ENCODE results near the gene FRMD8.

Gene FRMD8

DNA sequence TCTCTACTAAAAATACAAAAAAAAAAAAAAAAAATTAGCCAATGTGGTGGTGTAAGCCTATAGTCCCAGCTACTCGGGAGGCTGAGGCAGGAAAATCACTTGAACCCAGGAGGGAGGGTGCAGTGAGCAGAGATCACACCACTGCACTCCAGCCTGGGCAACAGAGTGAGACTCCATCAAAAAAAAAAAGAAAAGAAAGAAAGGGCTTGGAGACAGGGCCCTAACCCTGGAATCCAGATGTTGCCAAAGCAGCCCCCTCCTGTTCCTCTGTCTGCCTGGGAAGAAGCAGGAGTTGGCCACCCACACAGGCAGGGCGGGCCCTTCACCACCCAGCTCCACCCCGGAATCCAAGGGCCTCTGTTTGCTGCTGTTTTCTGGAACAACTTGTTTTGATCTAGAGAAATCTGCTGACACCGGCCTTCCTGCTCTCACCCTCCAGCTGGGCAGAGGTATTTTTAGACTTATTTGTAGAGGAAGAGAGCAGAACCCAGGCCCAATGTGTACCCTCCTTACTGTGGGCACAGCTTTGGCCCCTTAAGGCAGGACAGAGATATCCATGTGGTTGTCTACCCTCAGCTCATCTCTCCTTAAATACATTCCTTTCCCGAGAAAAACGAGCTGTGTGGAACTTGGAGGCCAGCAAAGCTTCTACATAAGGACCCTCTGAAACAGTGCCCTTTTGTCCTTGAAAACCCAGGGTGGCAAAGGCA is 33.5 kb downstream of the FRMD8 start:
- Mint-ChIP-seq H3K36me3 (ENCODE audit: low read depth) (peaks cover 26% of the 10 kb centered on the region), H3K27me3 (ENCODE audit: low read depth) (peaks cover 19% of the 10 kb centered on the region), H3K27ac (peak overlapping the region; percentile 99), H3K9me3 (no peaks in the 10 kb centered on the region), H3K4me3 (peak overlapping the region; percentile 99), H3K4me1 (ENCODE audit: low read depth) (peaks cover 60% of the 10 kb centered on the region)

DNA sequence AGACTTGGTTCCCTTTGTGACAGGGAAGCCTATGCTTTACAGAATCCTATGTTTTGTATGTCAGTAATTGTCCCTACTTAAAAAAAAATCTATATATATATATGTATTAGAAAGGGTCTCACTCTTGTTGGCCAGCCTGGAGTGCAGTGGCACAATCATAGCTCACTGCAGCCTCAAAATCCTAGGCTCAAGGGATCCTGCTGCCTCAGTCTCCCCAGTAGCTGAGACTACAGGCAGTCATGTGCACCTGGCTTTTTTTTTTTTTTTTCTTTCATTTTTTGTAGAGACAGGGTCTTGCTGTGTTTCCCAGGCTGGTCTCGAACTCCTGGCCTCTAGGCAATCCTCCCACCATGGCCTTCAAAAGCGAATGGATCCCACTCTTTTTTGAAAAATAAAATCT is 34.1 kb downstream of the FRMD8 start:
- H3K27ac Mint-ChIP-seq: peak overlapping the region; percentile 99
- H3K36me3 Mint-ChIP-seq (ENCODE audit: low read depth): peaks cover 32% of the 10 kb centered on the region
- H3K4me1 Mint-ChIP-seq (ENCODE audit: low read depth): peaks cover 64% of the 10 kb centered on the region
- H3K9me3 Mint-ChIP-seq: no peaks in the 10 kb centered on the region
- peak overlapping the region; percentile 99 for H3K4me3 Mint-ChIP-seq
- peaks cover 23% of the 10 kb centered on the region for H3K27me3 Mint-ChIP-seq (ENCODE audit: low read depth)

DNA sequence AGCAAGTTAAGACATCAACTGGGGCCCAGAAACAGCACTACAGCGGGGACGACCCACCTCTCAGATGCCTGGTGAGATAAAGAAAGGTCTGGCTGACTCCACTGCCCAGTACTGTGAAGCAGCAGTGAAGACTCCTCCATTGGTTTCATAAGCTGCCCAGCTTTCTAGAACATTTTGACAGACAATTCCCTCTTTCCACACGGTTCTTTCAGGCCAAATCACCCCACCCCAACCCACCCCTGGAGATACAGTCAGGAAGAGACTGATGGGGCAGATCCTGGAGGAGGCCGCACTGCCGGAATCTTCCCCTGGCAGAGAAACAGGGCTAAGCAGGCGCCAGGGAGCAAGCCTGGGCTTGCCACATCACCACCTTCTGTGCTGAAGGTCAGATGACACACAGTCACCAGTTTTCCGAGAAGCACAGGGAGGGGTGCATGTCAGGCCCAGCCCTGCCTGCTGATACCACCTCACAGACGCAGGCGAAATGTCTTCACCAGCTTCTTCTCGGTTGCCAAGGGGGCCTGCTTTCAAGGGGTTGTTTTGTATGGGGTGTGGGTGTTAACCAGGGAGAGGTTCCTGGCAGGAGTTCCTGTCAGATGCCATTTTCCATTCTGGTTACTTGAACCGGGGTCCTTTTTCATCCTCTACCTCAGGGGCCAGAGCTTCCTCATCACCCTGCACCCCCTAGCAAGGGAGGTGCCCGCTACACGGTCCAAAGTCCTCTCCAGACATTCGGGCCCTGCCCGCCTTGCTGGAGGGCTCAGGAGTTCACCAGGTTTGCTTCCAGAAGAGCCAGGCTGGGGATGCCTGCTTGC is 34.7 kb downstream of the FRMD8 start:
- Mint-ChIP-seq H3K4me3 (peak overlapping the region; percentile 99), H3K9me3 (no peaks in the 10 kb centered on the region), H3K27me3 (ENCODE audit: low read depth) (peaks cover 23% of the 10 kb centered on the region), H3K4me1 (ENCODE audit: low read depth) (peaks cover 62% of the 10 kb centered on the region), H3K36me3 (ENCODE audit: low read depth) (peaks cover 39% of the 10 kb centered on the region), H3K27ac (peak overlapping the region; percentile 99)

DNA sequence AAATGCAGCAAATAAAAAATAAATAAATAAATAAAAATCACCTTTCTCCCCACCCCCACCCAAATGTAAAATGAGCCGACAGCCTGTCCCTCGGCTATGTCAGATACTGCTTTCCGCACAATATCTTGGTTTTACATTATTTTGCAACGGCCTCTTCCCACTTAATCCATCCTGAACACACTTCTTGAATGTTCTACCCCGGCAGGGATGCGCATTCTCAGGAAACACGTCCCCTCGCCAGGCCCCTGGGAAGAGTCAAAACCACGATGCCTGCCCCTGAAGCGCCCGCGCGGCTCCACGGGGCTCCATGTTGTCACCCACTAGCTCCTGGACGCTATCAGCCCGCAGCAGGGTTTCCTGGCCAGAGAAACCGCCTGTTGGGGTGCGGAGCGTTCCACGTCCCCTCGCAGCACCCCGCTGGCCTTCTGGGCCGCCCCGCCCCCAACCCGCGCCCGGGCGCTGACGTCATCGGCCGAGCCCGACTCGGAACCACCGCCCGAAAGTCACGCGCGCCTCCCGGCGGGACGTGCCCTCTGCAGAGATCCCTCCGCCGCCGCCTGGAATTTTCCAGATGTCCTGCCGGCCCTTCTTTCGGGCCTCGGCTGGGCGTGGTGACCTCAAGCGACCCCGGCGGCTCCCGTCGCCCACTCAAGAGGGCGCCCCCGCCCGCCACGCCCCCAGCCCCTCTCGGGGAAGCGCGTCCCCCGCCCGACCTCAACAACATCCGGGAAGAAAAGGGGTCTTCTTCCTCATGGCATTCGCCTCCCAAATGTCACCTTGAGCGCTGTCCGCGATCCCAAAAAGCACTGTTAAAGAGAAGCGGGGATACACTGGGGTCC is 35.6 kb downstream of the FRMD8 start:
- Mint-ChIP-seq H3K36me3 (ENCODE audit: low read depth) (peaks cover 47% of the 10 kb centered on the region), H3K9me3 (no peaks in the 10 kb centered on the region), H3K4me1 (ENCODE audit: low read depth) (peaks cover 64% of the 10 kb centered on the region)

DNA sequence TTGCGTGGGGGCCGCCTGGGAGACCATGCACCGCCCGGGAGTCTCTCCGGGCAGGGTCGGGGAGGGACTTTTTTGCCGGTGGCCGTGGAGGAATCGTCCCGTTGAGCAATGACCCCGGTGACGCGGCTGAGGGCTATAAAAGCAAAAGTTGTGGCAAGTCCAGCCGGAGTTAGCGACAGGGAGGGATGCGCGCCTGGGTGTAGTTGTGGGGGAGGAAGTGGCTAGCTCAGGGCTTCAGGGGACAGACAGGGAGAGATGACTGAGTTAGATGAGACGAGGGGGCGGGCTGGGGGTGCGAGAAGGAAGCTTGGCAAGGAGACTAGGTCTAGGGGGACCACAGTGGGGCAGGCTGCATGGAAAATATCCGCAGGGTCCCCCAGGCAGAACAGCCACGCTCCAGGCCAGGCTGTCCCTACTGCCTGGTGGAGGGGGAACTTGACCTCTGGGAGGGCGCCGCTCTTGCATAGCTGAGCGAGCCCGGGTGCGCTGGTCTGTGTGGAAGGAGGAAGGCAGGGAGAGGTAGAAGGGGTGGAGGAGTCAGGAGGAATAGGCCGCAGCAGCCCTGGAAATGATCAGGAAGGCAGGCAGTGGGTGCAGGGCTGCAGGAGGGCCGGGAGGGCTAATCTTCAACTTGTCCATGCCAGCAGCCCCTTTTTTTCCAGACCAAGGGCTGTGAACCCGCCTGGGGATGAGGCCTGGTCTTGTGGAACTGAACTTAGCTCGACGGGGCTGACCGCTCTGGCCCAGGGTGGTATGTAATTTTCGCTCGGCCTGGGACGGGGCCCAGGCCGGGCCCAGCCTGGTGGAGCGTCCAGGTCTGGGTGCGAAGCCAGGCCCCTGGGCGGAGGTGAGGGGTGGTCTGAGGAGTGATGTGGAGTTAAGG is 36.4 kb downstream of the FRMD8 start, which contains the start of gene NEAT1:
TSS of gene NEAT1 (plus strand) at position 166 of the 883 bp plus-strand sequence.
- Mint-ChIP-seq H3K9me3 (no peaks in the 10 kb centered on the region), H3K36me3 (ENCODE audit: low read depth) (peaks cover 55% of the 10 kb centered on the region), H3K27me3 (ENCODE audit: low read depth) (peaks cover 23% of the 10 kb centered on the region), H3K4me1 (ENCODE audit: low read depth) (peaks cover 64% of the 10 kb centered on the region), H3K27ac (peak within 1 kb of the TSS; percentile 99), H3K4me3 (peak within 1 kb of the TSS; percentile 99)

More for the DNA sequence above, 35.6 kb downstream of the FRMD8 start:
- H3K4me3 Mint-ChIP-seq: peak overlapping the region; percentile 99
- peaks cover 23% of the 10 kb centered on the region for H3K27me3 Mint-ChIP-seq (ENCODE audit: low read depth)
- H3K27ac Mint-ChIP-seq: peak overlapping the region; percentile 99

DNA sequence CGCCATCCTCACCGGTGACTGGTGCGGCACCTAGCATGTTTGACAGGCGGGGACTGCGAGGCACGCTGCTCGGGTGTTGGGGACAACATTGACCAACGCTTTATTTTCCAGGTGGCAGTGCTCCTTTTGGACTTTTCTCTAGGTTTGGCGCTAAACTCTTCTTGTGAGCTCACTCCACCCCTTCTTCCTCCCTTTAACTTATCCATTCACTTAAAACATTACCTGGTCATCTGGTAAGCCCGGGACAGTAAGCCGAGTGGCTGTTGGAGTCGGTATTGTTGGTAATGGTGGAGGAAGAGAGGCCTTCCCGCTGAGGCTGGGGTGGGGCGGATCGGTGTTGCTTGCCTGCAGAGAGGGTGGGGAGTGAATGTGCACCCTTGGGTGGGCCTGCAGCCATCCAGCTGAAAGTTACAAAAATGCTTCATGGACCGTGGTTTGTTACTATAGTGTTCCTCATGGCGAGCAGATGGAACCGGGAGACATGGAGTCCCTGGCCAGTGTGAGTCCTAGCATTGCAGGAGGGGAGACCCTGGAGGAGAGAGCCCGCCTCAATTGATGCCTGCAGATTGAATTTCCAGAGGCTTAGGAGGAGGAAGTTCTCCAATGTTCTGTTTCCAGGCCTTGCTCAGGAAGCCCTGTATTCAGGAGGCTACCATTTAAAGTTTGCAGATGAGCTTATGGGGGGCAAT is 37.2 kb downstream of the FRMD8 start:
- Mint-ChIP-seq H3K4me3 (peak overlapping the region; percentile 99), H3K27me3 (ENCODE audit: low read depth) (peaks cover 23% of the 10 kb centered on the region), H3K36me3 (ENCODE audit: low read depth) (peaks cover 61% of the 10 kb centered on the region), H3K4me1 (ENCODE audit: low read depth) (peaks cover 65% of the 10 kb centered on the region), H3K9me3 (no peaks in the 10 kb centered on the region), H3K27ac (peak overlapping the region; percentile 99)

DNA sequence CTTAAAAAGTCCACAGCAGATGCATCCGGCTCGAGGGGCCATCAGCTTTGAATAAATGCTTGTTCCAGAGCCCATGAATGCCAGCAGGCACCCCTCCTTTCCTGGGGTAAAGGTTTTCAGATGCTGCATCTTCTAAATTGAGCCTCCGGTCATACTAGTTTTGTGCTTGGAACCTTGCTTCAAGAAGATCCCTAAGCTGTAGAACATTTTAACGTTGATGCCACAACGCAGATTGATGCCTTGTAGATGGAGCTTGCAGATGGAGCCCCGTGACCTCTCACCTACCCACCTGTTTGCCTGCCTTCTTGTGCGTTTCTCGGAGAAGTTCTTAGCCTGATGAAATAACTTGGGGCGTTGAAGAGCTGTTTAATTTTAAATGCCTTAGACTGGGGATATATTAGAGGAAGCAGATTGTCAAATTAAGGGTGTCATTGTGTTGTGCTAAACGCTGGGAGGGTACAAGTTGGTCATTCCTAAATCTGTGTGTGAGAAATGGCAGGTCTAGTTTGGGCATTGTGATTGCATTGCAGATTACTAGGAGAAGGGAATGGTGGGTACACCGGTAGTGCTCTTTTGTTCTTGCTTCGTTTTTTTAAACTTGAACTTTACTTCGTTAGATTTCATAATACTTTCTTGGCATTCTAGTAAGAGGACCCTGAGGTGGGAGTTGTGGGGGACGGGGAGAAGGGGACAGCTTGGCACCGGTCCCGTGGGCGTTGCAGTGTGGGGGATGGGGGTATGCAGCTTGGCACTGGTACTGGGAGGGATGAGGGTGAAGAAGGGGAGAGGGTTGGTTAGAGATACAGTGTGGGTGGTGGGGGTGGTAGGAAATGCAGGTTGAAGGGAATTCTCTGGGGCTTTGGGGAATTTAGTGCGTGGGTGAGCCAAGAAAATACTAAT is 38.0 kb downstream of the FRMD8 start:
- H3K36me3 Mint-ChIP-seq (ENCODE audit: low read depth): peaks cover 64% of the 10 kb centered on the region
- peaks cover 23% of the 10 kb centered on the region for H3K27me3 Mint-ChIP-seq (ENCODE audit: low read depth)
- no peaks in the 10 kb centered on the region for H3K9me3 Mint-ChIP-seq
- H3K4me3 Mint-ChIP-seq: peak overlapping the region; percentile 99
- peaks cover 63% of the 10 kb centered on the region for H3K4me1 Mint-ChIP-seq (ENCODE audit: low read depth)
- H3K27ac Mint-ChIP-seq: peak overlapping the region; percentile 99

DNA sequence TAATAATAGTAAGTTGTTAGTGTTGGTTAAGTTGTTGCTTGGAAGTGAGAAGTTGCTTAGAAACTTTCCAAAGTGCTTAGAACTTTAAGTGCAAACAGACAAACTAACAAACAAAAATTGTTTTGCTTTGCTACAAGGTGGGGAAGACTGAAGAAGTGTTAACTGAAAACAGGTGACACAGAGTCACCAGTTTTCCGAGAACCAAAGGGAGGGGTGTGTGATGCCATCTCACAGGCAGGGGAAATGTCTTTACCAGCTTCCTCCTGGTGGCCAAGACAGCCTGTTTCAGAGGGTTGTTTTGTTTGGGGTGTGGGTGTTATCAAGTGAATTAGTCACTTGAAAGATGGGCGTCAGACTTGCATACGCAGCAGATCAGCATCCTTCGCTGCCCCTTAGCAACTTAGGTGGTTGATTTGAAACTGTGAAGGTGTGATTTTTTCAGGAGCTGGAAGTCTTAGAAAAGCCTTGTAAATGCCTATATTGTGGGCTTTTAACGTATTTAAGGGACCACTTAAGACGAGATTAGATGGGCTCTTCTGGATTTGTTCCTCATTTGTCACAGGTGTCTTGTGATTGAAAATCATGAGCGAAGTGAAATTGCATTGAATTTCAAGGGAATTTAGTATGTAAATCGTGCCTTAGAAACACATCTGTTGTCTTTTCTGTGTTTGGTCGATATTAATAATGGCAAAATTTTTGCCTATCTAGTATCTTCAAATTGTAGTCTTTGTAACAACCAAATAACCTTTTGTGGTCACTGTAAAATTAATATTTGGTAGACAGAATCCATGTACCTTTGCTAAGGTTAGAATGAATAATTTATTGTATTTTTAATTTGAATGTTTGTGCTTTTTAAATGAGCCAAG is 38.9 kb downstream of the FRMD8 start:
- Mint-ChIP-seq H3K27me3 (ENCODE audit: low read depth) (peaks cover 23% of the 10 kb centered on the region), H3K4me3 (peak overlapping the region; percentile 99), H3K36me3 (ENCODE audit: low read depth) (peaks cover 72% of the 10 kb centered on the region), H3K27ac (peak overlapping the region; percentile 99), H3K4me1 (ENCODE audit: low read depth) (peaks cover 67% of the 10 kb centered on the region), H3K9me3 (no peaks in the 10 kb centered on the region)

DNA sequence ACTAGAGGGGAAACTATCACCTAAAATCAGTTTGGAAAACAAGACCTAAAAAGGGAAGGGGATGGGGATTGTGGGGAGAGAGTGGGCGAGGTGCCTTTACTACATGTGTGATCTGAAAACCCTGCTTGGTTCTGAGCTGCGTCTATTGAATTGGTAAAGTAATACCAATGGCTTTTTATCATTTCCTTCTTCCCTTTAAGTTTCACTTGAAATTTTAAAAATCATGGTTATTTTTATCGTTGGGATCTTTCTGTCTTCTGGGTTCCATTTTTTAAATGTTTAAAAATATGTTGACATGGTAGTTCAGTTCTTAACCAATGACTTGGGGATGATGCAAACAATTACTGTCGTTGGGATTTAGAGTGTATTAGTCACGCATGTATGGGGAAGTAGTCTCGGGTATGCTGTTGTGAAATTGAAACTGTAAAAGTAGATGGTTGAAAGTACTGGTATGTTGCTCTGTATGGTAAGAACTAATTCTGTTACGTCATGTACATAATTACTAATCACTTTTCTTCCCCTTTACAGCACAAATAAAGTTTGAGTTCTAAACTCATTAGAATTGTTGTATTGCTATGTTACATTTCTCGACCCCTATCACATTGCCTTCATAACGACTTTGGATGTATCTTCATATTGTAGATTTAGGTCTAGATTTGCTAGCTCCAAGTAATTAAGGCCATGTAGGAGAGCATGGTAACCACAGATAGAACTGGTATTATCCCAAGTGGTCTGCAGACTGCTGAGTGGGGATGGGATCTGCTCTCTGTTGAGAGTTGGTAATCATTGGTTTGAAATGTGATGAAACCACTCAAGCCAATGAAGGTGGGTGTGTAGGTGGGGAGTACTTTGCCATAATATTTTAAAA is 39.8 kb downstream of the FRMD8 start:
- Mint-ChIP-seq H3K9me3 (no peaks in the 10 kb centered on the region), H3K27ac (peak overlapping the region; percentile 99), H3K36me3 (ENCODE audit: low read depth) (peaks cover 73% of the 10 kb centered on the region), H3K4me1 (ENCODE audit: low read depth) (peaks cover 67% of the 10 kb centered on the region), H3K4me3 (peak overlapping the region; percentile 99), H3K27me3 (ENCODE audit: low read depth) (peaks cover 23% of the 10 kb centered on the region)

DNA sequence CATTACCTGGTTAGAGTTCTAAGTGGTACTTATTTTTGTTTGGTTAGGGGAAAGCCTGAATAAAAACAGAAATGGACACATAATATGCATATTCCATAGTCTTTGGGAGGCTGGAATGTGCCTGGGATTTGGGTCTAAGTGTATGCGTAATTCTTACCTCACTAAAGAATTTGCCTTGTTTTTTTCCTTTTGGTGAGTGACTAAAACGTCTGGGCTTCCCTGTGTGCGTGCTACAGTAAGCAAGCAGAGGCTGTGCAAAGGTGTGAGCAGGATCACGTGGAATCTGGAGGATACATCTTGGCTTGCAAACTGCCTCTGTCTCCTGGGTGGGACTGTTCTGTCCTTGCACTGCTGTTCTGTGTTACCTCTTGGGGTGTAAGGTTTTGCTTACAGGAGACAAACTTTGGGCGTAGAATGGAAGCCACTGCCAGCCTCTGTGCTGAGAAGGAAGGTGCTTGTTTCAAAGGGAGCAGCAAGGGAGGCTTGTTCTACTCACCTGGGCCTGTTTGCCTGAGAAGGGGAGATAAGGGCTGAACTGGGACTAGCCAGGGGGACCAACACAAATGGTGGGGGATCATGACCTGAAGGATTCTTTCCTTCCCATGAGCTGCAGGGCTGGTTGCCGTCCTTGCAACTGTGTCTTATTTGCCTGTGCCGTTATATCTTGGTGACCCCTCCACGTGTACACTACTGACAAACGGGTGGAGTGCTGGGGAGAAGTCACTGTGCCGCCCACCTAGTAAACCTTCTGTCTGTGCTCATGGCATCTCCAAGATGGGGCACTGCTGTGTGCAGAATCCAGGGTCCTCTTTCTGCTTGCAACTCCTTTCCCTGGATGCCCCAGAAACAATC is 40.6 kb downstream of the FRMD8 start:
- Mint-ChIP-seq H3K9me3 (no peaks in the 10 kb centered on the region), H3K4me1 (ENCODE audit: low read depth) (peaks cover 73% of the 10 kb centered on the region), H3K27me3 (ENCODE audit: low read depth) (peaks cover 23% of the 10 kb centered on the region), H3K36me3 (ENCODE audit: low read depth) (peaks cover 77% of the 10 kb centered on the region), H3K27ac (peak overlapping the region; percentile 99), H3K4me3 (peak overlapping the region; percentile 99)

Measured in T-helper 1 cell treated with Interleukin-12 subunit alpha and Interleukin-12 subunit beta and Interleukin-4 antibody, amounts not matched to agents 30 μg/mL and 1 μg/mL, for 36 hours (primary cell).